Measurements from ENCODE around the gene TLNRD1.

Gene TLNRD1

GRCh38 chr15:80976851-80977250, 23.9 kb upstream of the TLNRD1 start:
- in situ Hi-C loops (cut with HindIII; ENCODE audit: low sequenced_read_pairs) = no loop called here

- in situ Hi-C loops (cut with HindIII; ENCODE audit: low sequenced_read_pairs) = no loop called here
Observed at GRCh38 chr15:80977627-80978036, 23.1 kb upstream of the TLNRD1 start.

- in situ Hi-C loops (cut with HindIII; ENCODE audit: low sequenced_read_pairs) = no loop called here
Observed at GRCh38 chr15:80978685-80979329, 21.9 kb upstream of the TLNRD1 start.

- in situ Hi-C loops (cut with HindIII; ENCODE audit: low sequenced_read_pairs) = no loop called here
Observed at GRCh38 chr15:80979538-80980200, 21.1 kb upstream of the TLNRD1 start.

GRCh38 chr15:80982205-80982604, 18.5 kb upstream of the TLNRD1 start:
- in situ Hi-C loops (cut with HindIII; ENCODE audit: low sequenced_read_pairs) = no loop called here

- in situ Hi-C loops (cut with HindIII; ENCODE audit: low sequenced_read_pairs) = no loop called here
Observed at GRCh38 chr15:80982839-80983238, 17.9 kb upstream of the TLNRD1 start.

GRCh38 chr15:80984856-80985255, 15.9 kb upstream of the TLNRD1 start:
- in situ Hi-C loops (cut with HindIII; ENCODE audit: low sequenced_read_pairs) = no loop called here

- in situ Hi-C loops (cut with HindIII; ENCODE audit: low sequenced_read_pairs) = no loop called here
Observed at GRCh38 chr15:80985981-80986380, 14.7 kb upstream of the TLNRD1 start.

GRCh38 chr15:80986487-80986886, 14.2 kb upstream of the TLNRD1 start:
- in situ Hi-C loops (cut with HindIII; ENCODE audit: low sequenced_read_pairs) = no loop called here

GRCh38 chr15:80988148-80988796, 12.5 kb upstream of the TLNRD1 start:
- in situ Hi-C loops (cut with HindIII; ENCODE audit: low sequenced_read_pairs) = no loop called here

- in situ Hi-C loops (cut with HindIII; ENCODE audit: low sequenced_read_pairs) = no loop called here
Observed at GRCh38 chr15:80989081-80989517, 11.6 kb upstream of the TLNRD1 start.

GRCh38 chr15:80989518-80990478, 10.9 kb upstream of the TLNRD1 start, which contains the start of gene MESD:
MESD (minus strand) TSS chr15:80989819; CDS start chr15:80989791, 28 bp downstream.
- in situ Hi-C loops (cut with HindIII; ENCODE audit: low sequenced_read_pairs) = no loop called here

GRCh38 chr15:80990955-80991354, 9.8 kb upstream of the TLNRD1 start:
- in situ Hi-C loops (cut with HindIII; ENCODE audit: low sequenced_read_pairs) = no loop called here

- in situ Hi-C loops (cut with HindIII; ENCODE audit: low sequenced_read_pairs) = no loop called here
Observed at GRCh38 chr15:80991421-80991820, 9.3 kb upstream of the TLNRD1 start.

GRCh38 chr15:80992006-80992405, 8.7 kb upstream of the TLNRD1 start:
- in situ Hi-C loops (cut with HindIII; ENCODE audit: low sequenced_read_pairs) = no loop called here

- in situ Hi-C loops (cut with HindIII; ENCODE audit: low sequenced_read_pairs) = no loop called here
Observed at GRCh38 chr15:80992441-80992840, 8.3 kb upstream of the TLNRD1 start.

GRCh38 chr15:80996247-80996646, 4.5 kb upstream of the TLNRD1 start:
- in situ Hi-C loops (cut with HindIII; ENCODE audit: low sequenced_read_pairs) = no loop called here

- in situ Hi-C loops (cut with HindIII; ENCODE audit: low sequenced_read_pairs) = no loop called here
Observed at GRCh38 chr15:80997692-80998091, 3.0 kb upstream of the TLNRD1 start.

- in situ Hi-C loops (cut with HindIII; ENCODE audit: low sequenced_read_pairs) = no loop called here
Observed at GRCh38 chr15:80998251-80998650, 2.5 kb upstream of the TLNRD1 start.

- in situ Hi-C loops (cut with HindIII; ENCODE audit: low sequenced_read_pairs) = no loop called here
Observed at GRCh38 chr15:80999623-81000036, 1.1 kb upstream of the TLNRD1 start.

- in situ Hi-C loops (cut with HindIII; ENCODE audit: low sequenced_read_pairs) = no loop called here
Observed at GRCh38 chr15:81000144-81000623, 539 bp upstream of the TLNRD1 start.
